CD4-positive, alpha-beta T cell treated with Interleukin-15 for 1 hour (primary cell): ENCODE data around the gene CBARP.
"Not testable (repeated sequence)": the region's sequence is repeated elsewhere in the genome, so short reads cannot be mapped to it uniquely, and the experiment has no call there.

Source experiments
- DNase-seq: peaks from one replicate; pipeline ENCODE4 v3.0.0-alpha.2; 2020

Gene CBARP

GRCh38 chr19:1251330-1252220 lies 13.8 kb upstream of the CBARP start:
- peak; percentile 69 for DNase-seq

- peak; percentile 69 for DNase-seq
Measured at GRCh38 chr19:1250437-1251260, 12.8 kb upstream of the CBARP start.

- no peak for DNase-seq
Measured at GRCh38 chr19:1249990-1250436, 12.2 kb upstream of the CBARP start.

GRCh38 chr19:1249298-1249989 lies 11.6 kb upstream of the CBARP start:
- DNase-seq = peak; percentile 97

- DNase-seq = peak; percentile 87
Measured at GRCh38 chr19:1248786-1249297, 11.0 kb upstream of the CBARP start.

- peak; percentile 81 for DNase-seq
Measured at GRCh38 chr19:1248139-1248785, 10.5 kb upstream of the CBARP start, which contains the start of gene MIDN. Gene MIDN, plus strand, starts transcription at chr19:1248583. Its CDS starts 1,714 bp downstream, at chr19:1250297.

GRCh38 chr19:1247748-1248138 lies 9.9 kb upstream of the CBARP start:
- DNase-seq = no peak

GRCh38 chr19:1246265-1247087 lies 8.7 kb upstream of the CBARP start:
- not testable (repeated sequence) for DNase-seq

- no peak for DNase-seq
Measured at GRCh38 chr19:1245494-1246264, 7.9 kb upstream of the CBARP start.

GRCh38 chr19:1244693-1245451 lies 7.1 kb upstream of the CBARP start:
- peak; percentile 41 for DNase-seq

GRCh38 chr19:1243768-1244692 lies 6.2 kb upstream of the CBARP start:
- peak; percentile 88 for DNase-seq

- peak; percentile 93 for DNase-seq
Measured at GRCh38 chr19:1241417-1242095, 3.8 kb upstream of the CBARP start, which contains the start of gene ATP5F1D. Gene ATP5F1D, plus strand, starts transcription at chr19:1241751. Its CDS starts 100 bp downstream, at chr19:1241851.

GRCh38 chr19:1240925-1241324 lies 3.1 kb upstream of the CBARP start:
- DNase-seq = no peak

- peak; percentile 94 for DNase-seq
Measured at GRCh38 chr19:1239796-1240737, 2.3 kb upstream of the CBARP start.

- DNase-seq = no peak
Measured at GRCh38 chr19:1239420-1239795, 1.6 kb upstream of the CBARP start.
